Measurements from ENCODE around the gene TIRAP. TPM values are rescaled to one million over a fixed set of nuclear protein-coding genes. Genes with fewer than 3 reads are reported as not detected.

The TIRAP gene
- total and polyA plus RNA-seq, 9 of the 15 experiments (the other 6 are each of a cell fraction or from before 2014, with no cell fraction given) = 0.60 to 8.7 (median 3.7) TPM

GRCh38 chr11:126268708-126269579, 13.9 kb upstream of the TIRAP start, which contains the start of the genes FOXRED1 and SRPRA (continued):
- TF ChIP-seq CEBPZ (IDR thresholded peaks at IDR 0.05; ENCODE audit: borderline replicate concordance, low read depth, low read length) (no peak), PATZ1 (CRISPR knock-in tag; IDR thresholded peaks at IDR 0.05; ENCODE audit: borderline replicate concordance) (no peak), TCF15 (CRISPR knock-in tag; IDR thresholded peaks at IDR 0.05) (no peak), THAP7 (CRISPR knock-in tag; IDR thresholded peaks at IDR 0.05) (no peak), ZNF707 (CRISPR knock-in tag; conservative IDR thresholded peaks at IDR 0.05) (no peak), PKNOX1 (IDR thresholded peaks at IDR 0.05) (peak; percentile 79), HBP1 (CRISPR knock-in tag; IDR thresholded peaks at IDR 0.05) (no peak; the same call in 1 of the 2 replicates), BRD9 (IDR thresholded peaks at IDR 0.05; ENCODE audit: low read depth, partially characterized antibody) (no peak), ARID2 (IDR thresholded peaks at IDR 0.05) (no peak), HDAC8 (tag; IDR thresholded peaks at IDR 0.05) (no peak), ZNF24 (IDR thresholded peaks at IDR 0.05) (no peak), MTA3 (IDR thresholded peaks at IDR 0.05; ENCODE audit: borderline replicate concordance) (0 out of 2 replicates have a peak, but pooled peaks have one; percentile 52), SPI1 (IDR thresholded peaks at IDR 0.05; ENCODE audit: borderline replicate concordance, low read depth, low read length) (peak; percentile 62), NR4A1 (CRISPR knock-in tag; IDR thresholded peaks at IDR 0.05) (no peak), NR4A1 (tag; IDR thresholded peaks at IDR 0.05) (no peak), ZNF764 (CRISPR knock-in tag; IDR thresholded peaks at IDR 0.05; ENCODE audit: low read depth) (no peak), CBFA2T3 (IDR thresholded peaks at IDR 0.05) (no peak)

Data from K562 (cell line).